Gastrocnemius medialis (tissue), 4 donors: ENCODE results near the gene RABGEF1. TPM values are rescaled to one million over a fixed set of nuclear protein-coding genes. Genes with fewer than 3 reads are reported as not detected.
"Not testable (repeated sequence)": the region's sequence is repeated elsewhere in the genome, so short reads cannot be mapped to it uniquely, and the experiment has no call there.

Source experiments
- ATAC-seq, 2 donors: fragments of 150-250 bp; one replicate each; pipeline ENCODE4 v1.9.1; 2016
- DNase-seq, 2 donors: peaks; one replicate each; pipeline ENCODE4 v3.0.0-alpha.2; 2019
- H3K27ac ChIP-seq, 4 donors: fragments of 200-600 bp; sonication (generic); 1 replicate in 1 of 4; 2 replicates in 3 of 4; pipeline ENCODE4 v1.5.1; 2016 to 2018; ENCODE audit warnings: mild to moderate bottlenecking in 2 of 4, moderate library complexity in 1 of 4
- H3K27me3 ChIP-seq, 3 donors: fragments of 200-600 bp; sonication (generic) in 2 of 3; 1 replicate in 1 of 3; 2 replicates in 2 of 3; pipeline versions ENCODE4 v1.5.1 to v1.6.0; 2016 to 2019; ENCODE audit warnings: mild to moderate bottlenecking in 1 of 3, moderate library complexity in 1 of 3
- H3K36me3 ChIP-seq, 2 donors: fragments of 200-600 bp; sonication (generic) in 1 of 2; one replicate each; pipeline ENCODE4 v1.5.1; 2017 to 2018
- H3K4me1 ChIP-seq, 2 donors: fragments of 200-600 bp; sonication (generic) in 1 of 2; one replicate each; pipeline ENCODE4 v1.5.1; 2016 to 2017; ENCODE audit warnings: mild to moderate bottlenecking in 2 of 2
- H3K4me3 ChIP-seq, 4 donors: fragments of 200-600 bp; sonication (generic) in 3 of 4; 1 replicate in 1 of 4; 2 replicates in 3 of 4; pipeline ENCODE4 v1.5.1; 2016 to 2019; ENCODE audit warnings: mild to moderate bottlenecking in 2 of 4
- H3K9me3 ChIP-seq, 3 donors: fragments of 200-600 bp; sonication (generic) in 2 of 3; 1 replicate in 1 of 3; 2 replicates in 2 of 3; pipeline ENCODE4 v1.5.1; 2016 to 2019
- POLR2A ChIP-seq, 2 donors: fragments of 450-650 bp; IDR thresholded peaks; one replicate each; pipeline ENCODE4 v1.6.1; 2017; ENCODE audit warnings: antibody characterized with exemption in 2 of 2, mild to moderate bottlenecking in 2 of 2, moderate library complexity in 2 of 2
- in situ Hi-C, 4 donors: fragments of 200-750 bp; cut with MboI; loops; one replicate each; pipeline versions ENCODE4 v1.15.0 to v1.8.0; 2017; ENCODE audit warnings: low sequenced_read_pairs in 4 of 4
- intact Hi-C: fragments of 100-400 bp; cut with DNase I; formaldehyde crosslinking; loops from one replicate; pipeline ENCODE4 v1.15.1; 2023; ENCODE audit warnings: low total_unique reads
- total RNA-seq, 4 donors: library from RNA; depleted of rRNA; stranded (reverse); fragments of >200 nt; gene quantifications; one replicate each; pipeline versions ENCODE4 v1.1.0 to v1.2.3, GENCODE V29; 2016
- TF ChIP-seq, protein P1 (sequence below), 5 experiments: fragments of 450-650 bp in 3 of 5; fragments of 200-600 bp in 2 of 5; sonication (generic) in 2 of 5; IDR thresholded peaks in 4 of 5; conservative IDR thresholded peaks in 1 of 5; 1 replicate in 4 of 5; 2 replicates in 1 of 5; pipeline ENCODE4 v1.5.1; 2016 to 2019; ENCODE audit warnings: antibody characterized with exemption in 5 of 5, mild to moderate bottlenecking in 3 of 5, moderate library complexity in 3 of 5

Gene RABGEF1
- total RNA-seq, 4 donors from 2014 or later = 18.8 to 29.7 (median 24.9) TPM

GRCh38 chr7:66810716-66811115, 70.2 kb downstream of the RABGEF1 start:
- DNase-seq = no peak
- Histone ChIP-seq H3K27ac (no peak overlapping the region), H3K9me3 (no peaks in the 10 kb centered on the region), H3K4me3 (no peak overlapping the region), H3K4me1 (no peaks in the 10 kb centered on the region), H3K36me3 (peaks cover 0 to 54% of the 10 kb centered on the region in 2 donors), H3K27me3 (no peaks in the 10 kb centered on the region)
- ATAC-seq = no peak
- intact Hi-C loops = no loop called here
- in situ Hi-C loops = no loop called here
- TF ChIP-seq POLR2A (IDR thresholded peaks at IDR 0.05) = no peak
- TF ChIP-seq, protein P1, sequence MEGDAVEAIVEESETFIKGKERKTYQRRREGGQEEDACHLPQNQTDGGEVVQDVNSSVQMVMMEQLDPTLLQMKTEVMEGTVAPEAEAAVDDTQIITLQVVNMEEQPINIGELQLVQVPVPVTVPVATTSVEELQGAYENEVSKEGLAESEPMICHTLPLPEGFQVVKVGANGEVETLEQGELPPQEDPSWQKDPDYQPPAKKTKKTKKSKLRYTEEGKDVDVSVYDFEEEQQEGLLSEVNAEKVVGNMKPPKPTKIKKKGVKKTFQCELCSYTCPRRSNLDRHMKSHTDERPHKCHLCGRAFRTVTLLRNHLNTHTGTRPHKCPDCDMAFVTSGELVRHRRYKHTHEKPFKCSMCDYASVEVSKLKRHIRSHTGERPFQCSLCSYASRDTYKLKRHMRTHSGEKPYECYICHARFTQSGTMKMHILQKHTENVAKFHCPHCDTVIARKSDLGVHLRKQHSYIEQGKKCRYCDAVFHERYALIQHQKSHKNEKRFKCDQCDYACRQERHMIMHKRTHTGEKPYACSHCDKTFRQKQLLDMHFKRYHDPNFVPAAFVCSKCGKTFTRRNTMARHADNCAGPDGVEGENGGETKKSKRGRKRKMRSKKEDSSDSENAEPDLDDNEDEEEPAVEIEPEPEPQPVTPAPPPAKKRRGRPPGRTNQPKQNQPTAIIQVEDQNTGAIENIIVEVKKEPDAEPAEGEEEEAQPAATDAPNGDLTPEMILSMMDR (IDR thresholded peaks at IDR 0.05 in 4 of 5, conservative IDR thresholded peaks at IDR 0.05 in 1 of 5) = no peak

- ATAC-seq, in situ Hi-C loops, H3K4me1 ChIP-seq, H3K4me3 ChIP-seq, intact Hi-C loops, H3K27me3 ChIP-seq, H3K9me3 ChIP-seq, H3K27ac ChIP-seq, DNase-seq: not testable (repeated sequence)
- peaks cover 0 to 11% of the 10 kb centered on the region in 2 donors for H3K36me3 ChIP-seq
Measured at GRCh38 chr7:66815186-66815875, 74.8 kb downstream of the RABGEF1 start.

GRCh38 chr7:66815951-66816350, 75.4 kb downstream of the RABGEF1 start:
- no peaks in the 10 kb centered on the region for H3K4me1 ChIP-seq
- in situ Hi-C loops = no loop called here
- TF ChIP-seq, protein P1 (IDR thresholded peaks at IDR 0.05 in 4 of 5, conservative IDR thresholded peaks at IDR 0.05 in 1 of 5) = no peak
- TF ChIP-seq POLR2A (IDR thresholded peaks at IDR 0.05) = no peak
- no peak overlapping the region for H3K27ac ChIP-seq
- H3K27me3 ChIP-seq = no peaks in the 10 kb centered on the region
- no peak overlapping the region for H3K4me3 ChIP-seq
- peaks cover 0 to 5% of the 10 kb centered on the region in 2 donors for H3K36me3 ChIP-seq
- no peak for DNase-seq
- ATAC-seq = no peak
- intact Hi-C loops = no loop called here
- H3K9me3 ChIP-seq = no peaks in the 10 kb centered on the region

DNA sequence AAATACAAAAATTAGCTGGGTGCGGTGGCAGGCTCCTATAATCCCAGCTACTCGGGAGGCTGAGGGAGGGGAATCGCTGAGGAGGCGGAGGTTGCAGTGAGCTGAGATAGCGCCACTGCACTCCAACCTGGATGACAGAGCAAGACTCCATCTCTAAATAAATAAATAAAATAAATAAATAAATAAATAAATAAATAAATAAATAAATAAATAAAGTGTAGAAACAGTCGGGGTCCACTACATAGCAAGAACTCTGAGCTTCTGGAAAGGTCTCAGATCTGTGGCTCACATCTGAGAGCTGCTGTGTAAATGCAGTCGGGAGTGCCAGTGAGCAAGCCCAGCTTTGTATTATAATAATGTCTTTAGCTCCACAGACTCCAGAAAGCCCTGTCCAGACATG, 76.1 kb downstream of the RABGEF1 start:
- in situ Hi-C loops, H3K4me1 ChIP-seq, DNase-seq, H3K27me3 ChIP-seq, intact Hi-C loops, H3K4me3 ChIP-seq, H3K36me3 ChIP-seq, ATAC-seq, H3K9me3 ChIP-seq: not testable (repeated sequence)
- peak overlapping the region in 1 of 4 donors; percentile 38 for H3K27ac ChIP-seq

GRCh38 chr7:66817208-66817795, 76.8 kb downstream of the RABGEF1 start:
- H3K27ac ChIP-seq = peak overlapping the region in 2 of 4 donors; percentile 6 to 38
- H3K9me3 ChIP-seq, H3K4me1 ChIP-seq, intact Hi-C loops, H3K36me3 ChIP-seq, H3K4me3 ChIP-seq, in situ Hi-C loops, H3K27me3 ChIP-seq: not testable (repeated sequence)
- ATAC-seq (peak; percentile 89 to 97), DNase-seq (peak in 1 of 2 donors; percentile 41)

DNA sequence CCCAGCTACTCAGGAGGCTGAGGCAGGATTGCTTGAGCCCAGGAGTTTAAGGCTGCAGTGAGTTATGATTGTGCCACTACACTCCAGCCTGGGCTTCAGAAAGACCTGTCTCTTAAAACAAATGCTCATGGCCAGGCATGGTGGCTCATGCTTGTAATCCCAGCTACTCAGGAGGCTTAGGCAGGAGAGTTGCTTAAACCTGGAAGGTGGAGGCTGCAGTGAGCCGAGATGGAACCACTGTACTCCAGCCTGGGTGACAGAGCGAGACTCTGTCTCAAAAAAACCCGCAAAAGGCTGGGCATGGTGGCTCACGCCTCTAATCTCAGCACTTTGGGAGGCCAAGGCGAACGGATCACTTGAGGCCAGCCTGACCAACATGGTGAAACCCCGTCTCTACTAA, 77.4 kb downstream of the RABGEF1 start:
- intact Hi-C loops, in situ Hi-C loops, DNase-seq, H3K36me3 ChIP-seq, ATAC-seq, H3K9me3 ChIP-seq, H3K4me1 ChIP-seq, H3K27me3 ChIP-seq, H3K4me3 ChIP-seq, H3K27ac ChIP-seq: not testable (repeated sequence)
